Measurements from ENCODE around the gene GPR157.

GRCh38 chr1:9164919-9165318, 36.0 kb upstream of the GPR157 start:
- TF ChIP-seq, protein P1, sequence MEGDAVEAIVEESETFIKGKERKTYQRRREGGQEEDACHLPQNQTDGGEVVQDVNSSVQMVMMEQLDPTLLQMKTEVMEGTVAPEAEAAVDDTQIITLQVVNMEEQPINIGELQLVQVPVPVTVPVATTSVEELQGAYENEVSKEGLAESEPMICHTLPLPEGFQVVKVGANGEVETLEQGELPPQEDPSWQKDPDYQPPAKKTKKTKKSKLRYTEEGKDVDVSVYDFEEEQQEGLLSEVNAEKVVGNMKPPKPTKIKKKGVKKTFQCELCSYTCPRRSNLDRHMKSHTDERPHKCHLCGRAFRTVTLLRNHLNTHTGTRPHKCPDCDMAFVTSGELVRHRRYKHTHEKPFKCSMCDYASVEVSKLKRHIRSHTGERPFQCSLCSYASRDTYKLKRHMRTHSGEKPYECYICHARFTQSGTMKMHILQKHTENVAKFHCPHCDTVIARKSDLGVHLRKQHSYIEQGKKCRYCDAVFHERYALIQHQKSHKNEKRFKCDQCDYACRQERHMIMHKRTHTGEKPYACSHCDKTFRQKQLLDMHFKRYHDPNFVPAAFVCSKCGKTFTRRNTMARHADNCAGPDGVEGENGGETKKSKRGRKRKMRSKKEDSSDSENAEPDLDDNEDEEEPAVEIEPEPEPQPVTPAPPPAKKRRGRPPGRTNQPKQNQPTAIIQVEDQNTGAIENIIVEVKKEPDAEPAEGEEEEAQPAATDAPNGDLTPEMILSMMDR (CRISPR knock-in tag; IDR thresholded peaks at IDR 0.05): no peak
- no peak for TF ChIP-seq HMG20A (CRISPR knock-in tag; IDR thresholded peaks at IDR 0.05; ENCODE audit: borderline replicate concordance)
- no peak for TF ChIP-seq KLF16 (CRISPR knock-in tag; IDR thresholded peaks at IDR 0.05)
- TF ChIP-seq SIX4 (CRISPR knock-in tag; IDR thresholded peaks at IDR 0.05): no peak
- TF ChIP-seq, protein P2, sequence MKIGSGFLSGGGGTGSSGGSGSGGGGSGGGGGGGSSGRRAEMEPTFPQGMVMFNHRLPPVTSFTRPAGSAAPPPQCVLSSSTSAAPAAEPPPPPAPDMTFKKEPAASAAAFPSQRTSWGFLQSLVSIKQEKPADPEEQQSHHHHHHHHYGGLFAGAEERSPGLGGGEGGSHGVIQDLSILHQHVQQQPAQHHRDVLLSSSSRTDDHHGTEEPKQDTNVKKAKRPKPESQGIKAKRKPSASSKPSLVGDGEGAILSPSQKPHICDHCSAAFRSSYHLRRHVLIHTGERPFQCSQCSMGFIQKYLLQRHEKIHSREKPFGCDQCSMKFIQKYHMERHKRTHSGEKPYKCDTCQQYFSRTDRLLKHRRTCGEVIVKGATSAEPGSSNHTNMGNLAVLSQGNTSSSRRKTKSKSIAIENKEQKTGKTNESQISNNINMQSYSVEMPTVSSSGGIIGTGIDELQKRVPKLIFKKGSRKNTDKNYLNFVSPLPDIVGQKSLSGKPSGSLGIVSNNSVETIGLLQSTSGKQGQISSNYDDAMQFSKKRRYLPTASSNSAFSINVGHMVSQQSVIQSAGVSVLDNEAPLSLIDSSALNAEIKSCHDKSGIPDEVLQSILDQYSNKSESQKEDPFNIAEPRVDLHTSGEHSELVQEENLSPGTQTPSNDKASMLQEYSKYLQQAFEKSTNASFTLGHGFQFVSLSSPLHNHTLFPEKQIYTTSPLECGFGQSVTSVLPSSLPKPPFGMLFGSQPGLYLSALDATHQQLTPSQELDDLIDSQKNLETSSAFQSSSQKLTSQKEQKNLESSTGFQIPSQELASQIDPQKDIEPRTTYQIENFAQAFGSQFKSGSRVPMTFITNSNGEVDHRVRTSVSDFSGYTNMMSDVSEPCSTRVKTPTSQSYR (CRISPR knock-in tag; IDR thresholded peaks at IDR 0.05; ENCODE audit: borderline replicate concordance): no peak
- no peak for TF ChIP-seq BORCS8-MEF2B (CRISPR knock-in tag; IDR thresholded peaks at IDR 0.05)

Measured in HepG2 (cell line).